ENCODE data around the gene ESRRB.

DNA sequence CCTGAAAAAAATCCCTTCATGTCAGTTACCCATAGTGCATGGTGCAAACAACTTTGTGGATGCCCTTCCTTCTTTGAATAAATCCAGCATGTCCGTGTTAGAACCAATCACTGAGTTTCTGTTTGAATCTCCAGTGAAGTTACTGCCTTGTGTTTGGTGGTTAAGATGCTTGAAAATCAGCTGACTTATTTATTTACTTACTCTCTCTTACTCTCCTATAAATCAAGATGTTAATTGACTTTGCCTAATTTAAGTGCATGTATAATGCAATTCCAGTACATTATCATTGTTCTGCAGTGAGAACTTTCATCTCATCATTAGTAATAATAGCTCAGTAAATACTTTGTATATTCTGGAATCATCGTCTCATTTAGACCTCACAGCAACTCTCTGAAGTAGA, 114.2 kb downstream of the ESRRB start:
- TF ChIP-seq ESRRG (CRISPR knock-in tag; IDR thresholded peaks at IDR 0.05) (no peak), TCF4 (CRISPR knock-in tag; IDR thresholded peaks at IDR 0.05; ENCODE audit: borderline replicate concordance) (no peak), ISL1 (CRISPR knock-in tag; IDR thresholded peaks at IDR 0.05) (no peak), ZFP3 (CRISPR knock-in tag; IDR thresholded peaks at IDR 0.05) (no peak), ARNTL (CRISPR knock-in tag; IDR thresholded peaks at IDR 0.05; ENCODE audit: borderline replicate concordance, low read depth) (no peak), ZNF565 (CRISPR knock-in tag; conservative IDR thresholded peaks at IDR 0.05; ENCODE audit: low read depth) (no peak), ZC3H10 (CRISPR knock-in tag; IDR thresholded peaks at IDR 0.05) (no peak), RARB (CRISPR knock-in tag; IDR thresholded peaks at IDR 0.05) (no peak), BACH2 (CRISPR knock-in tag; IDR thresholded peaks at IDR 0.05; ENCODE audit: borderline replicate concordance) (no peak), ZNF8 (CRISPR knock-in tag; IDR thresholded peaks at IDR 0.05) (no peak), OSR1 (CRISPR knock-in tag; IDR thresholded peaks at IDR 0.05) (no peak)
- TF ChIP-seq, protein P1, sequence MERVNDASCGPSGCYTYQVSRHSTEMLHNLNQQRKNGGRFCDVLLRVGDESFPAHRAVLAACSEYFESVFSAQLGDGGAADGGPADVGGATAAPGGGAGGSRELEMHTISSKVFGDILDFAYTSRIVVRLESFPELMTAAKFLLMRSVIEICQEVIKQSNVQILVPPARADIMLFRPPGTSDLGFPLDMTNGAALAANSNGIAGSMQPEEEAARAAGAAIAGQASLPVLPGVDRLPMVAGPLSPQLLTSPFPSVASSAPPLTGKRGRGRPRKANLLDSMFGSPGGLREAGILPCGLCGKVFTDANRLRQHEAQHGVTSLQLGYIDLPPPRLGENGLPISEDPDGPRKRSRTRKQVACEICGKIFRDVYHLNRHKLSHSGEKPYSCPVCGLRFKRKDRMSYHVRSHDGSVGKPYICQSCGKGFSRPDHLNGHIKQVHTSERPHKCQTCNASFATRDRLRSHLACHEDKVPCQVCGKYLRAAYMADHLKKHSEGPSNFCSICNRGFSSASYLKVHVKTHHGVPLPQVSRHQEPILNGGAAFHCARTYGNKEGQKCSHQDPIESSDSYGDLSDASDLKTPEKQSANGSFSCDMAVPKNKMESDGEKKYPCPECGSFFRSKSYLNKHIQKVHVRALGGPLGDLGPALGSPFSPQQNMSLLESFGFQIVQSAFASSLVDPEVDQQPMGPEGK (CRISPR knock-in tag; IDR thresholded peaks at IDR 0.05; ENCODE audit: borderline replicate concordance), result no peak
- TF ChIP-seq, protein P2, sequence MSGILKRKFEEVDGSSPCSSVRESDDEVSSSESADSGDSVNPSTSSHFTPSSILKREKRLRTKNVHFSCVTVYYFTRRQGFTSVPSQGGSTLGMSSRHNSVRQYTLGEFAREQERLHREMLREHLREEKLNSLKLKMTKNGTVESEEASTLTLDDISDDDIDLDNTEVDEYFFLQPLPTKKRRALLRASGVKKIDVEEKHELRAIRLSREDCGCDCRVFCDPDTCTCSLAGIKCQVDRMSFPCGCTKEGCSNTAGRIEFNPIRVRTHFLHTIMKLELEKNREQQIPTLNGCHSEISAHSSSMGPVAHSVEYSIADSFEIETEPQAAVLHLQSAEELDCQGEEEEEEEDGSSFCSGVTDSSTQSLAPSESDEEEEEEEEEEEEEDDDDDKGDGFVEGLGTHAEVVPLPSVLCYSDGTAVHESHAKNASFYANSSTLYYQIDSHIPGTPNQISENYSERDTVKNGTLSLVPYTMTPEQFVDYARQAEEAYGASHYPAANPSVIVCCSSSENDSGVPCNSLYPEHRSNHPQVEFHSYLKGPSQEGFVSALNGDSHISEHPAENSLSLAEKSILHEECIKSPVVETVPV (CRISPR knock-in tag; IDR thresholded peaks at IDR 0.05), result no peak
